Epidermal melanocyte (primary cell): ENCODE data around the gene FAM13B.

Source experiments
- DNase-seq: peaks from one replicate; pipeline ENCODE4 v3.0.0; 2011; ENCODE audit warnings: low spot score; ENCODE audit not compliant: insufficient read length

The FAM13B gene

DNA sequence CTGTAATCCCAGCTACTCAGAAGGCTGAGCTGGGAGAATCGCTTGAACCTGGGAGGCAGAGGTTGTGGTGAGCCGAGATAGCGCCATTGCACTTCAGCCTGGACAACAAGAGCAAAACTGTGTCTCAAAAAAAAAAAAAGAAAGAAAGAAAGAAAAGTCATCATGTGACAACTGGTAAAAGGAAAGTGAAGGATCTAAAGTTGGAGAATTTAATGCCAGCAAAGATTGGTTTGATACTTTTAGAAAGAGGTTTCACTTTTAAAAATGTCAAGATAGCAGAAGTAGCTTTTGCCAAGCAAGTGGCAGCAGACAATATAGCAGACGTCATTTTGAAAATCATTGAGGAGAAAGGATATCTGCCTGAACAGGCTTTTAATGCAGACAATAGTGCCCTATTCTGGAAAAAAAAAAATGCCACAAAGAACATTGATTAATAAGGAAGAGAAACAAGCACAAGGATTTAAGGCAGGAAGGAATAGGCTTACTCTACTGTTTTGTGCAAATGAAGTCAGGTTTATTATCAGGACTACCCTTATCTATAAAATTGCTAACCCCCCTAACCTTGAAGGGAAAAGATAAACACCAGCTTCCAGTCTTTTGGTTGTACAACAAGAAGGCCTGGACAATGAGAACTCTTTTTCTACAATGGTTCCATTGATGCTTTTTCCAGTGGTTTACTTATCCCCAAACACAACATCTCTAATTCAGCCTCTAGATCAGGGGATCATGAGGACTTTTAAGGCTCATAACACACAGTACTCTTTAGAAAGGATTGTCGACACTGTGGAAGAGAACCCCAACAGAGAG is 131.7 kb downstream of the FAM13B start:
- DNase-seq, result no peak

GRCh38 chr5:137899493-137899892 is 133.4 kb downstream of the FAM13B start:
- no peak for DNase-seq

- no peak for DNase-seq
Measured at GRCh38 chr5:137896560-137896959, 136.3 kb downstream of the FAM13B start.

DNA sequence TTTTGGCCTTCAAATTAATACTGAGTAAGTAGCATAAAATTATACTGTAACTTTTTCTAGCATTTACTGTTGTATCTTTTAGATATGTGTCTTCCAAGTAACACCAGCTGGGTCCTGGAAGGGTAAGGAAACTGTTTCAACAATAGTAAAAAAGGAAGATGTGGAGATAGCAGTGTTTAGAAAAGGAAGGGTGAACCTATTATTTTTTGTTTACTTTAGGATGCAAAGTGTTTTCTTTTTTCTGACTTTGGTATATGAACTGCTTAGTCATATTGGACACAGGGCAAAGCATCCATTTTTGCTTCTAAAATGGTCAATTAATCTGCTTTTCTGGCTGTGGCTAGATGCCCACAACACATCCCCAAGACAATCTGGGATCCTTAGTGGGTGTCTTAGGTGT is 138.3 kb downstream of the FAM13B start:
- DNase-seq, result no peak

DNA sequence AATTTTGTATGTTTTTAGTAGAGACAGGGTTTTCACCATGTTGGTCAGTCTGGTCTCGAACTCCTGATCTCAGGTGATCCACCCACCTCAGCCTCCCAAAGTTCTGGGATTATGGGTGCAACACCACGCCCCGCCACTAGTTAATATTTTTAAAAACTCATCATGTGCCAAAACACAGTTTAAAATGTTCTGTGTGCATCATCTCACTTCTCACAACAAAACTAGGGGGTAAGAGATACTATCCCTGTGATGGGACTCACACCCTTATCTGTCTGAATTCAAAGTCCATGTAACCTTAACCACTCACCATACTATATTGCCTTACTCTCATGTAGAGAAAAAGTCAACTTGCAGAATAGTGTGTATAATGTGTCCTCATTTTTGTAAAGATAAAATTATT is 141.0 kb downstream of the FAM13B start:
- DNase-seq, result no peak

DNA sequence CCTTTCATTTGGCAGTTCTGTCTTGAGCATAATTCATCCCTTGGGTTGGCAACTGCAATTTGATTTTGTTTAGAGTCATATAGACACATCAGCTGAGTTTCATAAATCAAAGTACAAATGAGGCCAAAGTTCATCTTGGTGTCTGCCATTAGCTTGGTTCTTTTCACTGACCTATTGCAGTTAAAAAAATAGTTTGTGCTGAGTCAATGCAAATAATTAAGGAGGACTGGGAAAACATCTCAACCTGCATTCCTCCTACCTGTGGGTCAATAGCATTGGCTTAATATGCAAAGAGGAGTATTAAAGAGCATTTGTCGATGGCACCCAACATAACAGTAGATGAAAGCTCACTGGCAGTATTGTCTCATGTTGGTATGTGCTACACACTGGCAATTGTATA is 142.0 kb downstream of the FAM13B start:
- no peak for DNase-seq

DNA sequence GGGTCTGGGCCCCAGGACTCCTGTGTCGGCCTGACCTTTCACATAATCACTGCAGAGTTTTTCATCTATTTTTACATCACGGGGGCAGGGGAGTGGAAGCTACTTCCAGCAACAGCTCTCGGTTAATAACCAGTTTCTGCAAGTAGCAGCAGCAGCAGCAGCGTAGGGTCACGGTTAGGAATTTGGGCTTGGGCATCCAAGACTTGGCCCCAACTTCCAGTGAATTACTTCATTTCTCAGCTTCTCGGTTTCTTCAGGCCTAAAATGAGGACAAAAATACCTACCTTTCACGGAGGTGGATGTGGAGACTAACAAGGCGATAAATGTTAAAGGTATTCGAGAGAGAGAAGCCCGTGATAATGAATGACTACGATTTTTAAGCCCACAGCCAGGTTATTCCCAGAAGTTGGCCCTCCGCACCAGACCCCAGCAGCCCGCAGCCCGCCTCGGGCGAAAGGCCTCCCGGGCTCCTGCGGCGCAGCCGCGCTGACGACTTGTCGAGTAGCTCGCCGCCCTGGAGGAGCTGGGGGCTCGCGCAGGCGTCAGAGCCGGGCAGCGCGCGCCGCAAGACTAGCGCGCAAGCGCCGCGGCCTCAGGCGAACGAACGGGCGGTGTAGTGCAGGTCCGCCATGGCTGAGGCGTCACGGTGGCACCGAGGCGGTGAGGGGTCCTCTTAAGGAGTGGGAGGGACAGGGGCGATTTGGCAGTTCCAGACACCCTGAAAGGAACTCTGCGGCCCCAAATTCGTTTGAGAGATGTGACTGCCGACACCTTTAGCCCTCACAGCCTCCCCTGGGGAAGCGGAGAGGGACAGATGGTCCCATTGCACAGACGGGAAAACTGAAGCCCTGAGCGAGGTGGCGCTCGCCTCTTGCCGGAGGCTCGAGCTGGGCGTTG is 143.8 kb downstream of the FAM13B start, which contains the start of gene PKD2L2:
TSS of gene PKD2L2 (plus strand) at position 595 of the 897 bp plus-strand sequence. CDS start at position 630, 35 bp downstream.
- no peak for DNase-seq

DNA sequence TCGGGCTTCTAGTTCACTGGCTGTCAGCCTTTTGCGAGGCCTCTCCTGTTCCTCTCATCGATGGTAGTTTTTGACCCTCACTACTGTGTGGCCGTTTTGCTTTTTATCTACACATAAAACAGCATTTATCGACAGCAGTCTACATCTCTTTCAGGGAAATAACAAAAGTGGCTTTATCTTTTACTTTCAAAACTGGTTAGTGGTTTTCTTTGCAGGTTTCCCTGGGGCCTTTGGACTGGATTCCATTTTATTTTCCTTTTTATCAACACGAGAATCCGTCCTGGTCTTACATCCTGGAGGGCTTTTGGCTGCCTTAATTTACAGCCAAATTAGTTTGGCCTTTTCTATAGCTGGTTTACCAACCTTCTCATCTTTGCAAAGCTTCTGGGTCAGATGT is 144.4 kb downstream of the FAM13B start:
- no peak for DNase-seq
